Measurements from ENCODE around the gene TMEM108.

- TF ChIP-seq SP1 (IDR thresholded peaks at IDR 0.05; ENCODE audit: low read depth) (no peak), EZH2 (IDR thresholded peaks at IDR 0.05) (no peak), CEBPB (IDR thresholded peaks at IDR 0.05; ENCODE audit: low read depth) (no peak), POLR2AphosphoS5 (IDR thresholded peaks at IDR 0.05; ENCODE audit: low read depth, low read length) (no peak), POLR2A (IDR thresholded peaks at IDR 0.05; ENCODE audit: borderline replicate concordance, extremely low read depth, insufficient read depth, insufficient read length) (no peak), REST (IDR thresholded peaks at IDR 0.05; ENCODE audit: low read depth) (no peak), RAD21 (IDR thresholded peaks at IDR 0.05; ENCODE audit: low read depth) (no peak)
- TF ChIP-seq, protein P1, sequence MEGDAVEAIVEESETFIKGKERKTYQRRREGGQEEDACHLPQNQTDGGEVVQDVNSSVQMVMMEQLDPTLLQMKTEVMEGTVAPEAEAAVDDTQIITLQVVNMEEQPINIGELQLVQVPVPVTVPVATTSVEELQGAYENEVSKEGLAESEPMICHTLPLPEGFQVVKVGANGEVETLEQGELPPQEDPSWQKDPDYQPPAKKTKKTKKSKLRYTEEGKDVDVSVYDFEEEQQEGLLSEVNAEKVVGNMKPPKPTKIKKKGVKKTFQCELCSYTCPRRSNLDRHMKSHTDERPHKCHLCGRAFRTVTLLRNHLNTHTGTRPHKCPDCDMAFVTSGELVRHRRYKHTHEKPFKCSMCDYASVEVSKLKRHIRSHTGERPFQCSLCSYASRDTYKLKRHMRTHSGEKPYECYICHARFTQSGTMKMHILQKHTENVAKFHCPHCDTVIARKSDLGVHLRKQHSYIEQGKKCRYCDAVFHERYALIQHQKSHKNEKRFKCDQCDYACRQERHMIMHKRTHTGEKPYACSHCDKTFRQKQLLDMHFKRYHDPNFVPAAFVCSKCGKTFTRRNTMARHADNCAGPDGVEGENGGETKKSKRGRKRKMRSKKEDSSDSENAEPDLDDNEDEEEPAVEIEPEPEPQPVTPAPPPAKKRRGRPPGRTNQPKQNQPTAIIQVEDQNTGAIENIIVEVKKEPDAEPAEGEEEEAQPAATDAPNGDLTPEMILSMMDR (IDR thresholded peaks at IDR 0.05 in 2 of 3, conservative IDR thresholded peaks at IDR 0.05 in 1 of 3; ENCODE audit: borderline replicate concordance in 1 of 3, insufficient read depth in 1 of 3, low read depth in 2 of 3, low read length in 2 of 3): no peak
These were observed 374.3 kb downstream of the TMEM108 start for GRCh38 chr3:133412183-133413132.
